ENCODE data around the gene SERPINA4. TPM values are rescaled to one million over a fixed set of nuclear protein-coding genes. Genes with fewer than 3 reads are reported as not detected.

The SERPINA4 gene
- total RNA-seq, 2 donors from 2014 or later: not detected

DNA sequence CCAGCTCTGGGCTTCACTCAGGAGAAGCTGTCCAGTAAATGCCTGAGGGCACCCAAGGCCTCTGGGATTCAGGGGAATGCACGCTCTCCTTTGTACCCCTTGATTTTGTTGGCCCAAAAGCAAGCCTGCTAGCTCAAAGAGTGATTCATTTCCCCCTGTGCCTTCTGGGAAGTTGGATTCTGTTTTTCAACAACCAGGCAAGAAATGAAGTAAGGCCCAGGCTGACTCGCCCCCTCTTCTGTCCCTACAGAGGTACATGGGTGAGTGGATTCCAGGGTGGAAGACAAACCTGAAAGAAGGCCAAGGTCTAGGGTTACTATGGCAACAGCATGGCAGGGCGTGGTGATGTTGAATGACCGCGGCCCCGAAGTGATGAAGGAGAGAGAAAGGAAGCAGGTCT lies 10.7 kb downstream of the SERPINA4 start:
- Histone ChIP-seq H3K27me3 (ENCODE audit: control insufficient read depth, insufficient read depth, low read length, poor library complexity, severe bottlenecking) (peaks cover 35% of the 10 kb centered on the region), H3K9ac (ENCODE audit: extremely low read depth, low read length, poor library complexity, severe bottlenecking) (no peak overlapping the region), H3K4me3 (ENCODE audit: low read length) (no peak overlapping the region), H3K36me3 (ENCODE audit: control insufficient read depth, insufficient read depth, low read length) (no peaks in the 10 kb centered on the region), H3K4me1 (ENCODE audit: control insufficient read depth, insufficient read depth, low read length) (no peaks in the 10 kb centered on the region), H3K27ac (ENCODE audit: low read depth, low read length) (no peak overlapping the region), H3K9me3 (ENCODE audit: control insufficient read depth, low read length) (no peaks in the 10 kb centered on the region)
- DNase-seq: no peak
- no peaks in the 10 kb centered on the region for H3K4me1 Mint-ChIP-seq
- H3K27ac Mint-ChIP-seq: no peak overlapping the region
- no peaks in the 10 kb centered on the region for H3K9me3 Mint-ChIP-seq
- no peak for TF ChIP-seq CTCF (conservative IDR thresholded peaks at IDR 0.05)
- H3K4me3 Mint-ChIP-seq: no peak overlapping the region
- WGBS, 2 experiments (ENCODE audit: insufficient coverage in 1 of 2, insufficient read length in 1 of 2): 98 to 100% methylated on average over 2 to 6 of the region's 6 CpGs
- no peaks in the 10 kb centered on the region for H3K36me3 Mint-ChIP-seq (ENCODE audit: low read depth)
- H3K27me3 Mint-ChIP-seq (ENCODE audit: insufficient read depth): peaks cover 6% of the 10 kb centered on the region

DNA sequence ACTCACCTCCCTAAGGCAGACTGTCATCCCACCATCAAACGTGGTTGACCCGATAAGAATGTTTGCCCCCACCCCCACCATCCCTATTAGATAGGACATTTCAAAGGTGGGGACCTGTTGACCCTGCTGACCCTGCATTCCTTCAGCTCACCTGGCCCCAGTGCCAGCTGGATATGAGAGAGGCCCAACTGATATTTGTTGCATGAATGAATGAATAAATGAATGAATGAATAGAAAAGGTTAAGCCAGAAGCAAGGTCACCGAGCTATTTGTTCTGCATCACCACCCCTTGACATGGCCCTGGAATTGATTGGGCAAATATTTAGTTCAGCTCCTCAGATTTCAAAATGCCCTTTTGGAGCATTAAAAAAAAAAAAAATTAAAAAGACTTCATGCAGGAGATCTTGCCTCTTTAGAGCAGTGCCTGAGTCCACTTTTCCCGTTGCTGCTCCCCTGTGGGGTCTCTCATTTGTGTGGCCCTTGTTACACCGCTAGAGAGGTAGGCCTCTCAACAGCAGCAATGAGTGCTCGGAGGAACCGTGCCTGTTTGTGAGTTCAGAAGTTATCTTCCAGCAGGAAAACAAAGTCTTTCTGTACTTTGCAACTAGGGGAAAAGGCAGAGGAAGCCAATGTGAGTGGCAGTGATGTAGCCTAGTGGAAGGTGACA lies 11.5 kb downstream of the SERPINA4 start:
- Histone ChIP-seq H3K27ac (ENCODE audit: low read depth, low read length) (no peak overlapping the region), H3K4me3 (ENCODE audit: low read length) (no peak overlapping the region), H3K4me1 (ENCODE audit: control insufficient read depth, insufficient read depth, low read length) (no peaks in the 10 kb centered on the region), H3K9me3 (ENCODE audit: control insufficient read depth, low read length) (no peaks in the 10 kb centered on the region), H3K9ac (ENCODE audit: extremely low read depth, low read length, poor library complexity, severe bottlenecking) (no peak overlapping the region), H3K27me3 (ENCODE audit: control insufficient read depth, insufficient read depth, low read length, poor library complexity, severe bottlenecking) (peaks cover 35% of the 10 kb centered on the region), H3K36me3 (ENCODE audit: control insufficient read depth, insufficient read depth, low read length) (no peaks in the 10 kb centered on the region)
- Mint-ChIP-seq H3K4me3 (no peak overlapping the region), H3K4me1 (no peaks in the 10 kb centered on the region), H3K27me3 (ENCODE audit: insufficient read depth) (peaks cover 6% of the 10 kb centered on the region), H3K9me3 (no peaks in the 10 kb centered on the region), H3K36me3 (ENCODE audit: low read depth) (no peaks in the 10 kb centered on the region), H3K27ac (no peak overlapping the region)
- WGBS, 2 experiments (ENCODE audit: insufficient coverage in 1 of 2, insufficient read length in 1 of 2): 84 to 89% methylated on average over 4 to 7 of the region's 7 CpGs
- DNase-seq: no peak
- TF ChIP-seq CTCF (conservative IDR thresholded peaks at IDR 0.05): no peak

DNA sequence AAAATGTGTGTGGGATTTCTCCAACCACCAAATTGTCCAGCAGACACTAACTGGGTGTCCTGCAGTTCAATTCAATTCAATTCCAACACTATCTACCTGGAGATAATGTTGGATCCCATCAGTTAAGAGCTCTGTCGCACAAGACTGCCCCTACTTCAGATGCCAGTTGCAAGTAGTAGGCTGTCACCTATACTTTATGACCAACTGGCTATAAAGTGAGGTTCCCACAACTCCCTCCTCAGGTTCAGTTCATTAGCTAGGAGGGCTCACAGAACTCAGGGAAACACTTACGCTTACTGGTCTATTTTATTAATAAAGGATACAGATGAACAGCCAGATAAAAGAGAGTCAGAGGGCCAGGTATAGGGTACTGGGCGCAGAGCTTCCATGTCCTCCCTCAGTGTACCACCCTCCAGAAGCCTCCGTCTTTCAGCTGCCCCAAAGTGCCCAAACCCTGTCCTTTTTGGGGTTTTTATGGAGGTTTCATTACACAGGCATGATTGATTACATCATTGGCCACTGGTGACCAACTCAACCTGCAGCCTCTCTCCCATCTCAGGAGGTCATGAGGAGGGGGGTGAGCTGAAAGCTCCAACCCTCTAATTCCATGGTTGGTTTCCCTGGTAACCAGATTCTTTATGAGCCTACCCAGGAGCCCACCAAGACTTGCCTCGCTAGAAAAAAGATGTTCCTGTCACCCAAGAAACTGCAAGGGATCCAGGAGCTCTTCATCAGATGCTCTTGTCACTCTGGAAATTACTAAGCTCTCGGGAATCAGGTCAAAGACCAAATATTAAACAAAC lies 12.4 kb downstream of the SERPINA4 start:
- Mint-ChIP-seq H3K9me3 (no peaks in the 10 kb centered on the region), H3K27me3 (ENCODE audit: insufficient read depth) (peaks cover 7% of the 10 kb centered on the region), H3K27ac (no peak overlapping the region), H3K36me3 (ENCODE audit: low read depth) (no peaks in the 10 kb centered on the region), H3K4me3 (no peak overlapping the region), H3K4me1 (no peaks in the 10 kb centered on the region)
- H3K9me3 ChIP-seq (ENCODE audit: control insufficient read depth, low read length): peaks cover under 1% of the 10 kb centered on the region
- DNase-seq: no peak
- 90% methylated on average over 5 to 6 of the region's 6 CpGs for WGBS, 2 experiments (ENCODE audit: insufficient coverage in 1 of 2, insufficient read length in 1 of 2)
- no peak overlapping the region for H3K4me3 ChIP-seq (ENCODE audit: low read length)
- H3K36me3 ChIP-seq (ENCODE audit: control insufficient read depth, insufficient read depth, low read length): no peaks in the 10 kb centered on the region
- no peak overlapping the region for H3K9ac ChIP-seq (ENCODE audit: extremely low read depth, low read length, poor library complexity, severe bottlenecking)
- peaks cover 36% of the 10 kb centered on the region for H3K27me3 ChIP-seq (ENCODE audit: control insufficient read depth, insufficient read depth, low read length, poor library complexity, severe bottlenecking)
- no peak for TF ChIP-seq CTCF (conservative IDR thresholded peaks at IDR 0.05)
- H3K4me1 ChIP-seq (ENCODE audit: control insufficient read depth, insufficient read depth, low read length): no peaks in the 10 kb centered on the region
- no peak overlapping the region for H3K27ac ChIP-seq (ENCODE audit: low read depth, low read length)

Data from endodermal cell (in vitro differentiated cells).